ENCODE measurements around the gene MRTFA.

MRTFA gene

GRCh38 chr22:40449676-40450035 lies 186.9 kb downstream of the MRTFA start:
- H3K4me3 ChIP-seq (ENCODE audit: low read depth, low read length), result no peak overlapping the region
- TF ChIP-seq CTCF (IDR thresholded peaks at IDR 0.05; ENCODE audit: low read depth, low read length, missing control alignments), result no peak
- DNase-seq (ENCODE audit: low read depth), result no peak

GRCh38 chr22:40446203-40446602 lies 190.3 kb downstream of the MRTFA start:
- DNase-seq (ENCODE audit: low read depth), result no peak
- no peak for TF ChIP-seq CTCF (IDR thresholded peaks at IDR 0.05; ENCODE audit: low read depth, low read length, missing control alignments)
- no peak overlapping the region for H3K4me3 ChIP-seq (ENCODE audit: low read depth, low read length)

GRCh38 chr22:40444178-40444831 lies 192.2 kb downstream of the MRTFA start:
- no peak for TF ChIP-seq CTCF (IDR thresholded peaks at IDR 0.05; ENCODE audit: low read depth, low read length, missing control alignments)
- H3K4me3 ChIP-seq (ENCODE audit: low read depth, low read length), result no peak overlapping the region
- DNase-seq (ENCODE audit: low read depth), result no peak

GRCh38 chr22:40443732-40444131 lies 192.8 kb downstream of the MRTFA start:
- no peak for TF ChIP-seq CTCF (IDR thresholded peaks at IDR 0.05; ENCODE audit: low read depth, low read length, missing control alignments)
- no peak overlapping the region for H3K4me3 ChIP-seq (ENCODE audit: low read depth, low read length)
- DNase-seq (ENCODE audit: low read depth), result no peak

GRCh38 chr22:40441761-40442390 lies 194.6 kb downstream of the MRTFA start:
- no peak for DNase-seq (ENCODE audit: low read depth)
- H3K4me3 ChIP-seq (ENCODE audit: low read depth, low read length), result no peak overlapping the region
- no peak for TF ChIP-seq CTCF (IDR thresholded peaks at IDR 0.05; ENCODE audit: low read depth, low read length, missing control alignments)

- DNase-seq (ENCODE audit: low read depth), result peak; percentile 79
- peak; percentile 53 for TF ChIP-seq CTCF (IDR thresholded peaks at IDR 0.05; ENCODE audit: low read depth, low read length, missing control alignments)
- H3K4me3 ChIP-seq (ENCODE audit: low read depth, low read length), result peak overlapping the region; percentile 40
These were observed 199.8 kb downstream of the MRTFA start for GRCh38 chr22:40436505-40437431.

Data from GM12864 (cell line).